HG03066 (cell line): ENCODE measurements around the gene CHAC2.
"Not testable (repeated sequence)": the region's sequence is repeated elsewhere in the genome, so short reads cannot be mapped to it uniquely, and the experiment has no call there.

Source experiments
- ATAC-seq: cut with Tn5 transposase; IDR thresholded peaks from one replicate; pipeline ENCODE4 v1.9.1; 2021; ENCODE audit warnings: low read depth; ENCODE audit not compliant: unreplicated experiment

CHAC2 gene

GRCh38 chr2:53777134-53777533, 9.5 kb downstream of the CHAC2 start:
- ATAC-seq: no peak

GRCh38 chr2:53778536-53779162, 11.0 kb downstream of the CHAC2 start:
- ATAC-seq: no peak

- no peak for ATAC-seq
These were observed 12.5 kb downstream of the CHAC2 start for GRCh38 chr2:53780056-53780455.

DNA sequence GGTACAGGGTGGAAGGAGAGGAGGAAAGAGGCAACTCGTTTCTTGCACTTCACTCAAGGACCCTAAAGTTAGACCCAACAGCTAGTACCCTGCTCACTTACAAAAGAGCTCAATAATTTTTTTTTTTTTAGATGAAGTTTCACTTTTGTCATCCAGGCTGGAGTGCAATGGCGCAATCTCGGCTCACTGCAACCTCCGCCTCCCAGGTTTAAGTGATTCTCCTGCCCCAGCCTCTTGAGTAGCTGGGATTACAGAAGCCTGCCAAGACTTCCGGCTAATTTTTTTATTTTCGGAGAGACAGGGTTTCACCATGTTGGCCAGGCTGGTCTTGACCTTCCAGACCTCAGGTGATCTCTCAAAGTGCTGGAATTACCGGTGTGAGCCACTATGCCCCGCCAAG, 15.1 kb downstream of the CHAC2 start:
- no peak for ATAC-seq

- ATAC-seq: no peak
These were observed 16.8 kb downstream of the CHAC2 start for GRCh38 chr2:53784436-53784835.

- no peak for ATAC-seq
These were observed 17.8 kb downstream of the CHAC2 start for GRCh38 chr2:53785366-53785765.

DNA sequence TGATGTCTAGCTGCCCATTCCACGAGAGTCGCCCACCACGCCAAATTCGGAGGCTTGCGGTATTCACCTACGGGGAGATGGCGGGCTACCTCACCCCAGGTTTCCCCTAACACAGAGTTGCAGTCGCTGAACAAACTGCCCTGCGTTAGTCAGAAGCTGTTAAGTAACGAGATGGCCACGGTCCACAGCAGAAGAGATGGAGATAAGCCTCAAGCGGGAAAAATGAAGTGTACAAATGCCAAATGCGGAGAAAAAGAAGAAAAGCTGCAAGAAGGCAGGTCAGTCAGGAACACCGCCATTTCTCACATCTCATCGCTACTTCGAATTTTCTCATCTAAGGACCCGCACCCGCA, 18.7 kb downstream of the CHAC2 start:
- ATAC-seq: peak; percentile 3

- ATAC-seq: peak; percentile 92
These were observed 19.4 kb downstream of the CHAC2 start, which contains the start of the genes ASB3 and ERLEC1 for GRCh38 chr2:53786705-53787613. TSS of gene ASB3 (minus strand) at chr2:53786953. CDS start at chr2:53765572, 21,381 bp downstream. TSS of gene ERLEC1 (plus strand) at chr2:53787044. CDS start at chr2:53787211, 167 bp downstream.

DNA sequence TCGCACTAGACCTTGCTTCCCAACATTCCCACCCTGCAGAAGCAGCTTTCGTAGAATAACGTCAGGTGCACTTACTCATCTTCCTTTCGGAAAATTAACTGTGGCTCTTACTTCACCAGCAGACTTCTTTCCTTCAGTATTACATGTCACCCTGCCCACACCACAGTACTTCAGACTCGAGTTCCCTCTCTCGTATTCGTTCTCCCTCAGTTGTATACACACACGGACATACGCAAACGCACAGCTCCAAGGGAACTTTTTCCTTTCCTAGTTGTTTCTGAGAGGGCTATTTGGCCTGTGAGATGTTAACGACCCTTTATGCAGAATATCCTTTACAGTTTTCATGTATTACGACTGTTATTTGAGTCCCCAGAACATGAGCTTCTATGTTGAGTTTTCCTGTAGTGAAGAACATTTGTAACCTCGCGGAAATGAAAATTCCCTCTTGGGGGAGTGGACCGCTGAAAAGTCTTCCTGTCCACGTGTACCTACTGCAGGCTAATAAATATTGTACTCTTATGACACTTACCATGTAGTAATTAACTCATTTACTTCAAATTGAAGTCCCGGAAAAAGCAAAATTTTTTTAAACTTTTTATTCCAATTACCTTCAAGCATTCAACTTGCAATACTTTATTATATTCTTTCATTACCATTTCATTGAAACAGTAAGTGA, 20.1 kb downstream of the CHAC2 start:
- ATAC-seq: no peak

GRCh38 chr2:53793261-53793660, 25.7 kb downstream of the CHAC2 start:
- no peak for ATAC-seq

DNA sequence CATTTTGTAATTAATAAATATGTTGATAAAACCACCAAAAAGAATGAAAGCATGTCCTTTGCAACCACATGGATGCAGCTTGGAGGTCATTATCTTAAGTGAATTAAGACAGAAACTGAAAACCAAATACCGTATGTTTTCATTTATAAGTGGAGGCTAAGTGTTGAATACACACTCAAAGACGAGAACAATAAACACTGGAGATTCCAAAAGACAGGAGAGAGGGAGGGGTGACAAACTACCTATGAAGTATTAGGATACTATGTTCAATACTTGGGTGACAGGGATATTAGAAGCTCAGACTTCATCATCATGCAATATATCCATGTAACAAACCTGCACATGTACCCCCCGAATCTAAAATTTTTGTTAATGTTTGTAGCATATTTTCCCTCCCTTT, 26.2 kb downstream of the CHAC2 start:
- ATAC-seq: no peak

GRCh38 chr2:53801547-53801946, 33.9 kb downstream of the CHAC2 start:
- ATAC-seq: no peak

GRCh38 chr2:53802617-53803151, 35.1 kb downstream of the CHAC2 start:
- no peak for ATAC-seq

DNA sequence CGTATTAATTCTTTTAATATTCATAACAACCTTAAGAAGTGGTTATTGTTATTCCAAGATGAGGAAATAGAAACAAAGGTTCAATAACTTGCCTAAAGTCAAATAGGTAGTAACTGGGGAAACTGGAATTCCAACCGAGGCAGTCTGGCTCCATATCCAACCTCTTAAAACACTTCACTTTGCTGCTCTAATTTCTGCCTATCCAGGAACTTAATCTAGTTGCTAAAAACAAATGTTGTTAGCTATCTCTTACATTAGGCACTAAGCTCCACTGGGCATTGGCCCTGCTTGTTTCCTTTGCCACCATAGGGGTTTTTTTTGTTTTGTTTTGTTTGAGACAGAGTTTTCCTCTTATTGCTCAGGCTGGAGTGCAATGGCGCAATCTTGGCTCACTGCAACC, 44.0 kb downstream of the CHAC2 start:
- no peak for ATAC-seq

- ATAC-seq: no peak
These were observed 45.5 kb downstream of the CHAC2 start for GRCh38 chr2:53813151-53813550.

GRCh38 chr2:53818854-53819435, 51.3 kb downstream of the CHAC2 start:
- no peak for ATAC-seq

GRCh38 chr2:53819634-53820033, 52.0 kb downstream of the CHAC2 start:
- ATAC-seq: no peak

DNA sequence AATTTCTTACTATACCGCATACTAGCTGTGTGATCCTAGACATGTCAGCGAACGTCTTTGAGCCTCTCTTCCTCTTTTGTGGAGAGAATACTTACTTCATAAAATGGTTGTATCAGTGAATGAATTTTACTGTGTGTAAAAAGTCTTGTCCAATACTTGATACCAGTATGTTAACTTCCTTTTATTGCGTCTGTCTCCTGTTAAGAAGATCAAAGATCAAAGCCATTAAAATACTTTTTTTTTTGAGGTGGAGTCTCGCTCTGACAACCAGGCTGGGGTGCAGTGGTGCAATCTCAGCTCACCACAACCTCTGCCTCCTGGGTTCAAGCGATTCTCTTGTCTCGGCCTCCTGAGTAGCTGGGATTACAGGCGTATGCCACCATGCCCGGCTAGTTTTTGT, 52.4 kb downstream of the CHAC2 start:
- ATAC-seq: no peak

DNA sequence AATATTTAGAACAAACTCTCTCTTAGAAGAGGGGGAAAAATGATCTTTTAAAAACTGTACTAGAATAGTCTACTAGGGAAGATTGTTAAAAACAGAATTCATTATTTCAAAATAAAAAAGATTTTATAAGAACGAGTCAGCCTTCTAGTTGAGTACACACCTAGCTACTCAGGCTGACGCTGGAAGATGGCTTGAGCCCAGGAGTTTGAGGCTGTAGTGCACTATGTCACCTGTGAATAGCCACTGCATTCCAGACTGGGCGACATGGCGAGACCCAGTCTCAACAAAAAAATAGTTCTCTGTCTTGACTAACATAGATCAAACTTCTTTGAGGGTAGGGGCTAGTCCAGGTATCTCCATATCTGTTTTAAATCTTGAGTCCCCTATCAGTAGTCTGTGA, 53.1 kb downstream of the CHAC2 start:
- ATAC-seq: no peak

DNA sequence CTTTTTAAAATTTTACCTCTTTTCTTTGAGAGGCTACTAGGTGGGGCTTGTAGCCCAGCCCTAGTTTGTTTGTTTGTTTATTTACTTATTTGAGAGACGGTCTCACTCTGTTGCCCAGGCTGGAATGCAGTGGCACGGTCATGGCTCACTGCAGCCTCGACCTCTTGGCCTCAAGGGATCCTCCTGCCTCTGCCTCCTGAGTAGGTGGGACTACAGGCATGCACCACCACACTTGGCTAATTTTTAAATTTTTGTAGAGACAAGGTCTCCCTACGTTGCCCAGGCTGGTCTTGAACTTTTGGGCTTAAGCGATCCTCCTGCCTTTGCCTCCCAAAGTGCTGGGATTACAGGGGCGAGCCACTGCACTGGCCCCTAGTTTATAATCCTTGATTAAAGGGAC, 54.2 kb downstream of the CHAC2 start:
- no peak for ATAC-seq

GRCh38 chr2:53823639-53824038, 56.0 kb downstream of the CHAC2 start:
- not testable (repeated sequence) for ATAC-seq
